ENCODE results near the gene FOSL1.

- TF ChIP-seq CTCF (IDR thresholded peaks at IDR 0.05) (no peak), POLR2A (IDR thresholded peaks at IDR 0.05) (no peak)
Observed at GRCh38 chr11:65868076-65868667, 32.0 kb downstream of the FOSL1 start.
